K562 (cell line): Measurements from ENCODE around the gene GAB2. TPM values are rescaled to one million over a fixed set of nuclear protein-coding genes. Genes with fewer than 3 reads are reported as not detected.

Experiments used
- ATAC-seq: fragments of 200-7000 bp; cut with Tn5 transposase; 3 replicates; pipeline ENCODE4 v1.9.1; 2020; ENCODE audit warnings: moderate library complexity
- BruUV-seq: library from RNA; stranded (reverse); fragments of 400-500 nt; replicated peaks from 2 replicates; lab custom pipeline; 2021; lab: Mats Ljungman, UMichigan
- CTCF ChIA-PET: fragments of 300-600 bp; formaldehyde crosslinking; extraction: SDS; loops from one replicate; lab custom pipeline; 2021; ENCODE audit warnings: low intra/inter-chr PET ratio; lab: Yijun Ruan, JAX
- POLR2A ChIA-PET: fragments of 300-600, 350-650 bp; sonication (Branson Sonifier 250); formaldehyde crosslinking; extraction: SDS; loops from one replicate; lab custom pipeline; 2021; ENCODE audit warnings: antibody characterized with exemption, inconsistent platforms; lab: Yijun Ruan, JAX
- DNase-seq, 4 experiments: peaks; one replicate each; pipeline versions ENCODE4 v3.0.0 to v3.0.0-alpha.2; 2011 to 2018; ENCODE audit warnings: low spot score in 3 of 4, mixed read lengths in 3 of 4; ENCODE audit errors: extremely low read depth in 1 of 4
- FAIRE-seq: peaks from 2 replicates; lab custom pipeline; 2011; peaks lifted over from hg19 to GRCh38; lab: Jason Lieb, UNC
- H2AFZ ChIP-seq: 2 replicates; pipeline ENCODE4 v1.6.0; 2011; ENCODE audit warnings: low read depth, low read length, control low read depth, inconsistent platforms
- H3K27ac ChIP-seq: fragments of 200-600 bp; 3 replicates; pipeline ENCODE4 v1.8.0; 2011; ENCODE audit warnings: low read depth, mild to moderate bottlenecking, control low read depth, inconsistent platforms, low read length, moderate library complexity, mixed read lengths; ENCODE audit errors: extremely low read depth
- H3K27me3 ChIP-seq, 2 experiments: fragments of 300-600 bp in 1 of 2; 2 replicates in 1 of 2; 3 replicates in 1 of 2; pipeline versions ENCODE4 v1.6.0 to v1.8.0; 2011; ENCODE audit warnings: inconsistent platforms in 2 of 2, low read length in 2 of 2, mild to moderate bottlenecking in 1 of 2, mixed read lengths in 1 of 2, moderate library complexity in 1 of 2; ENCODE audit not compliant: control insufficient read depth in 2 of 2, insufficient read depth in 2 of 2
- H3K36me3 ChIP-seq: fragments of 300-600 bp; 3 replicates; pipeline ENCODE4 v1.8.0; 2011; ENCODE audit warnings: mild to moderate bottlenecking, low read length, inconsistent platforms; ENCODE audit not compliant: control insufficient read depth, insufficient read depth
- H3K4me1 ChIP-seq, 2 experiments: fragments of 200-600 bp in 1 of 2; replicated peaks in 1 of 2; 2 replicates in 1 of 2; 3 replicates in 1 of 2; pipeline versions ENCODE4 v1.5.1 to v1.8.0; 2011; ENCODE audit warnings: inconsistent platforms in 2 of 2, low read length in 2 of 2, mild to moderate bottlenecking in 1 of 2, mixed read lengths in 1 of 2, moderate library complexity in 1 of 2; ENCODE audit not compliant: control insufficient read depth in 2 of 2, insufficient read depth in 2 of 2
- H3K4me2 ChIP-seq: 2 replicates; pipeline ENCODE4 v1.6.1; 2011; ENCODE audit warnings: low read length, control low read depth, inconsistent platforms, mixed read lengths; ENCODE audit not compliant: insufficient read depth
- H3K4me3 ChIP-seq: fragments of 200-600 bp; sonication (generic), shearing (Covaris generic); 2 replicates; pipeline ENCODE4 v1.5.1; 2016; ENCODE audit warnings: control low read depth, inconsistent platforms
- H3K79me2 ChIP-seq: fragments of 200-600 bp; 3 replicates; pipeline ENCODE4 v1.8.0; 2011; ENCODE audit warnings: low read length, inconsistent platforms; ENCODE audit not compliant: control insufficient read depth, insufficient read depth
- H3K9ac ChIP-seq, 2 experiments: 2 replicates each; pipeline versions ENCODE4 v1.6.0 to v1.6.1; 2011; ENCODE audit warnings: low read depth in 2 of 2, low read length in 2 of 2, control low read depth in 1 of 2, inconsistent platforms in 1 of 2, mild to moderate bottlenecking in 1 of 2, mixed read lengths in 1 of 2; ENCODE audit not compliant: insufficient read depth in 1 of 2
- H3K9me1 ChIP-seq: one replicate; pipeline ENCODE4 v1.6.0; 2011; ENCODE audit warnings: inconsistent platforms, mild to moderate bottlenecking, low read length, moderate library complexity; ENCODE audit not compliant: control insufficient read depth, insufficient read depth
- H3K9me3 ChIP-seq: replicated peaks from 2 replicates; pipeline ENCODE4 v1.5.1; 2011; ENCODE audit warnings: low read depth, low read length, inconsistent platforms; ENCODE audit not compliant: control insufficient read depth, insufficient read depth
- H4K20me1 ChIP-seq: replicated peaks from 2 replicates; pipeline ENCODE4 v1.6.1; 2011; ENCODE audit warnings: low read length, inconsistent platforms, mixed read lengths; ENCODE audit not compliant: control insufficient read depth, insufficient read depth
- ESRRA ChIP-seq: fragments of 450-650 bp; IDR thresholded peaks from 2 replicates; pipeline ENCODE4 v1.6.1; 2014; ENCODE audit warnings: low read depth, mild to moderate bottlenecking, moderate library complexity, borderline replicate concordance
- NRF1 ChIP-seq, 2 experiments: fragments of 450-650 bp; IDR thresholded peaks in 1 of 2; conservative IDR thresholded peaks in 1 of 2; 2 replicates each; pipeline ENCODE4 v1.6.1; 2014; ENCODE audit warnings: mild to moderate bottlenecking in 2 of 2
- PKNOX1 ChIP-seq: fragments of 450-650 bp; IDR thresholded peaks from 2 replicates; pipeline ENCODE4 v1.6.1; 2016
- WGBS: fragments of 100-300 bp; shearing (Covaris generic); methylation state at CpG from one replicate; pipeline ENCODE4 v1.1.6; 2016; ENCODE audit warnings: low coverage, mixed read lengths; ENCODE audit not compliant: insufficient coverage; ENCODE audit errors: missing lambda C conversion rate; 5-methylcytosine and 5-hydroxymethylcytosine counted together
- in situ Hi-C: fragments of 300-500 bp; cut with MboI; formaldehyde crosslinking; loops from 4 replicates; pipeline ENCODE4 v1.15.0; 2018; ENCODE audit warnings: inconsistent platforms, mixed read lengths
- intact Hi-C: fragments of 100-400 bp; cut with micrococcal nuclease; formaldehyde crosslinking; loops from 2 replicates; pipeline ENCODE4 v1.14.2; 2022
- polyA plus RNA-seq, 8 experiments: library from polyadenylated mRNA; depleted of rRNA in 4 of 8; stranded (reverse) in 5 of 8; unstranded in 3 of 8; fragments of >200 nt; fragmentation: Nextera tagmentation in 2 of 8; fragmentation: Illumina TruSeq in 1 of 8; extraction: Ambion mirVana in 2 of 8; extraction: Trizol in 1 of 8; gene quantifications; 2 replicates each; pipeline versions ENCODE4 v1.2.1 to v1.2.3, GENCODE V29; 2011 to 2014; ENCODE audit warnings: inconsistent platforms in 1 of 8, missing spikeins in 1 of 8
- total RNA-seq, 7 experiments: library from RNA; depleted of rRNA in 6 of 7; stranded (reverse); fragments of >200 nt in 6 of 7; fragmentation: Illumina TruSeq in 2 of 7; extraction: Trizol in 2 of 7; gene quantifications; 2 replicates each; pipeline versions ENCODE4 v1.2.1 to v1.2.3, GENCODE V29; 2011 to 2021; ENCODE audit warnings: low replicate concordance in 1 of 7

The GAB2 gene
- total and polyA plus RNA-seq, 9 of the 15 experiments (the other 6 are each of a cell fraction or from before 2014, with no cell fraction given), result 2.3 to 35.2 (median 16.1) TPM

GRCh38 chr11:78299000-78299710, 118.5 kb downstream of the GAB2 start:
- Histone ChIP-seq H3K4me2 (no peak overlapping the region), H3K9me1 (no peaks in the 10 kb centered on the region), H3K27ac (no peak overlapping the region; the same call in 2 of the 3 replicates), H3K4me3 (no peak overlapping the region), H4K20me1 (no peaks in the 10 kb centered on the region), H3K27me3 (no peaks in the 10 kb centered on the region), H3K79me2 (peaks cover 64% of the 10 kb centered on the region), H3K9ac (no peak overlapping the region), H3K4me1 (peaks cover 6 to 41% of the 10 kb centered on the region in 2 experiments), H3K9me3 (no peaks in the 10 kb centered on the region), H3K36me3 (peaks cover 3% of the 10 kb centered on the region; the same call in 2 of the 3 replicates), H2AFZ (no peak overlapping the region)
- POLR2A ChIA-PET, result interaction anchor here (0.6 to 1.6 kb wide), 7 partner anchors 9 to 52 kb away, joined by 3 to 7 read pairs (median 4); no protein-coding TSS in a partner anchor
- ATAC-seq (no peak), DNase-seq (no peak), FAIRE-seq (no peak)
- intact Hi-C loops (loop anchor here (10.0 kb wide), 2 partner anchors 214 to 266 kb away; no protein-coding TSS in a partner anchor), in situ Hi-C loops (no loop called here)
- BruUV-seq, result no TSS peak
- CTCF ChIA-PET, result no interaction called here
- peak; percentile 28 to 44 for TF ChIP-seq NRF1 (conservative IDR thresholded peaks at IDR 0.05 in 1 of 2, IDR thresholded peaks at IDR 0.05 in 1 of 2)
- no peak for TF ChIP-seq ESRRA
- peak; percentile 70 for TF ChIP-seq PKNOX1
- WGBS, result 80% methylated on average over 2 of the region's 2 CpGs
